KBM-7 (cell line): Measurements from ENCODE around the gene SLC25A28.
A peak's percentile ranks its signal among the peaks of the same experiment; 100 is the strongest.

Experiments used
- DNase-seq: peaks from one replicate; pipeline ENCODE4 v3.0.0-alpha.2; 2015
- in situ Hi-C: fragments of 300-500 bp; cut with MboI; formaldehyde crosslinking; loops from 2 replicates; pipeline ENCODE4 v1.14.3; 2020; ENCODE audit warnings: low sequenced_read_pairs, low pct_unique_long_range_greater_than_20kb, mixed read lengths

Gene SLC25A28, protein sequence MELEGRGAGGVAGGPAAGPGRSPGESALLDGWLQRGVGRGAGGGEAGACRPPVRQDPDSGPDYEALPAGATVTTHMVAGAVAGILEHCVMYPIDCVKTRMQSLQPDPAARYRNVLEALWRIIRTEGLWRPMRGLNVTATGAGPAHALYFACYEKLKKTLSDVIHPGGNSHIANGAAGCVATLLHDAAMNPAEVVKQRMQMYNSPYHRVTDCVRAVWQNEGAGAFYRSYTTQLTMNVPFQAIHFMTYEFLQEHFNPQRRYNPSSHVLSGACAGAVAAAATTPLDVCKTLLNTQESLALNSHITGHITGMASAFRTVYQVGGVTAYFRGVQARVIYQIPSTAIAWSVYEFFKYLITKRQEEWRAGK

GRCh38 chr10:99619851-99620710, at the start of gene SLC25A28:
Gene SLC25A28, minus strand, starts transcription at chr10:99620439. Its CDS starts 104 bp downstream, at chr10:99620335.
- in situ Hi-C loops = no loop called here
- DNase-seq = peak; percentile 28

DNA sequence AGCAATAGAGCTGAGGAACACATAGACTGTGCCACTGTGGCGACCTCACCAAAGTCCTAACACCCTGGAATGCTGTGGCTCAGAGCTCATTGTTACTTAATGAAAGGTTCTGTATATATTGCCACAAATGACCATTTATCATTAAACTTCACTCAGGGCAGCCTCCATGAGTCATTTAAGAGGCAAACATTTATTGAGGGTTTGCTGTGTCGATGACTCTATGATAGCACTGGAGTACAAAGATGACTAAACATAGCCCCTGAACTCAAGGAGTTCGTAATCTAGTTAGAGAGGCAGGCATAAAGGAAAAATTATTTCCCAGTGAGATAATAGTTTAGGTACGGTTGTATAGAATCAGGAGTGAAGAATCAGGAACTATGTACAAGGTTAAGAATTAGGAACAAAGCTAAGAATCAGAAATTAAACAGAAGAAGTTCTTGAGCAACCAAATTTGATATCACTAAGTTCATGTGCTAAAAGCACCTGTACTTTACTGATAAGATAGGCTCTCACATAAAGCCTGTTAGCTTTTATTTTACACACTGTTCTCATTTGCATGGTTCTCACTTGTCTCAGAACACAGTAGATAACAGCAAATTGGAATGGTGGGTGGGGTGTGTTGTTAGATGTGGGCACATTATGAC, 47.0 kb upstream of the SLC25A28 start:
- in situ Hi-C loops = no loop called here

GRCh38 chr10:99665304-99665703, 45.1 kb upstream of the SLC25A28 start:
- DNase-seq = no peak
- in situ Hi-C loops = no loop called here

More for the DNA sequence above, 47.0 kb upstream of the SLC25A28 start:
- DNase-seq = no peak

DNA sequence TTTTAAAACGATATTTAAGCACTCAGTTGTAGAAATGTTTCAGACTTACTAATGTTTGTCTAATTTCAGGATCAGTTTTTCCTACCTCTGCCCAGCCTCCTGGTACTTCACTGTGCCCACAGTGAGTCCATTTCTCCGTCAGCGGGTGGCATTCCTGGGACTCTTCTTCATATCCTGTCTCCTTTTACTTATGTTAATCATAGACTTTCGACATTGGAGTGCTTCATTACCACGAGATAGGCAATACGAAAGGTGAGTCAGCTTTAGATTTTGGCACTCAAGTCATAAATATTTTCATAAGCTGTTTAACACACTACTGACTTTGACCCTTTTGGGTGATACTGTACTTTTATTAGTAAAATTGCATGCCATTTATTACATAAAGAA, 41.1 kb upstream of the SLC25A28 start:
- in situ Hi-C loops = no loop called here
- DNase-seq = no peak

GRCh38 chr10:99660662-99661376, 40.6 kb upstream of the SLC25A28 start:
- no peak for DNase-seq
- in situ Hi-C loops = no loop called here

DNA sequence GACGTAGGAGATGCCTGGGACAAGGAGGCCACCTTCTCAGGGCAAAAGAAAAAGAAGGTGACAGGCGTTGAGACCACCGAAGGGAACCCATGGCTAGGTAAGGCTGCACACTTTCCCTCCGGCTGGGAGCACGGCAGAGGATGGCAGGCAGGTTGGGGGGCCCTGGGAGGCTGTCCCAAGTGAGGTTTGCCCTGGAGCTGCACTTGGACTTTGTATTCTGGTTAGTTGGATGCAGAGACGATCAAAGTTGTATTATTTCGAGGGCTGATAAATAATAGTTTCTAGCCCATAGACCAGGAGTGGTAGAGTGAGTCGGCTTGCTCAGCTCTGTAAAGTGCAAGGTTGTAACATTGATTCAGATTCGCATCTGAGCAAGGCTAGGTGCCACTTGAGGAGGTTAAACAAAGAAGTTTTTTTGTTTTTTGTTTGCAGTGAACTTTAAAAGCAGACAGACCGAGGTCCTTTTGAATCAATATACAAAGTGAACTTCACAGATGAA, 39.7 kb upstream of the SLC25A28 start:
- DNase-seq = peak; percentile 11
- in situ Hi-C loops = no loop called here

- in situ Hi-C loops = no loop called here
- DNase-seq = peak; percentile 92
These were observed 39.0 kb upstream of the SLC25A28 start, which contains the start of gene ENTPD7 for GRCh38 chr10:99659031-99659867. Gene ENTPD7, plus strand, starts transcription at chr10:99659509. Its CDS starts 448 bp downstream, at chr10:99659957.

DNA sequence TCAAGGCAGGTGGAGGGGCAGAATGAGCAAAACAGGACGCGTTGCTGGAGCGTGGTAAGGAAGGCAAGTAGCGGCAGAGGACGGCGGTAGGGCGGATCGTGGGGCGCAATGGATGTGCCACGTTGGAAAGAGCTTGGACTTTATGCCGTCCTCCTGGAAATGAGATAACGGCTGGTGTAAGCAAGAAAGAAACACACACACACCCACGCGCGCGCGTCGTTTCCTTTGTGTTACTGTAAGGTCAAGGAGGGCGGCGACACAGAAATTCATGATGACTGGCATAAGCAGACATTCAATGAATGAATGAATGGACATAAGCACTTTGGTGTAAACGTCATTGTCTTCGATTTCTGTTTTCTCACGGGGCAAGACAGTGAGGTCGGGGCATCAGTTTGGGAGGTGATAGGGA, 38.4 kb upstream of the SLC25A28 start:
- DNase-seq = no peak
- in situ Hi-C loops = no loop called here

DNA sequence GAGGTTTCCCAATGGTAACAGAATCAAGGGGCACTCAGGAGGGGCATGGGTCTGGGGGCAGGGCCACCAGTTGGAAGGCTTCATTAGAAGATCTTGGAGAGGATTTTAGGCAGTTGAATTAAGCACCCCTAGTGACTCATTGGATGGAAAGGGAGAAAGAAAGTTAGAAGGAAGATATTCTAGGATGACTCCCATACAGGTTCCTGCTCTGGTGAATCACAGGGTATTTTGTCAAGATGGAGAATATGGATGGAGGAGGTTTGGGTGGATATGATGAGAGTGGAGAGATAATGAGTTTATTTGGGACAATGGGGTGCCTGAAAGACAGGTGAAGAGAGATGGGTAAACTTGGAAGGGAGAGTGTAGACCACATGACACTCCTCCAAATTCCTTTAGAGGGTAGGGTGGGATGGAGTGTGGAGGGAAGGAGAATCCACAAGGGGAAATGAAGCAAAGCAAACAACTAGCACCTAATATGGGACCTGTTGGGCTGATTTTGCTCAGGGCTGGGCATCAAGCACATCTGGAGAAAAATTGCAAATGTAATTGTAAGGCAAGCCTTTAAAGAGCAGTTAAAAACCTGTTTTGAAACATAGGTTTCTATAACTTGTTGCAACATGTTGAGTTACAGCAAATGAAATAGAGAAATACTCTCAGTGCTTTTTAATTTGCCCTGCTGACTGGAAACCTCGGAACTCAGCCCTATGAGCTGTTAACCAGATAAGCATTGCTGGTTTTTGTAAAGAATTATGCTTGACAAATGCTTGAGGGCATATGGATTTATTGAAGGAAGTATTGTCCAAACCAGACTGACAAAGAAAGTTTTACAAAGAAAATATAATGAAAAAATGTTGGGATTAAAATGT, 36.2 kb upstream of the SLC25A28 start:
- in situ Hi-C loops = no loop called here
- no peak for DNase-seq

DNA sequence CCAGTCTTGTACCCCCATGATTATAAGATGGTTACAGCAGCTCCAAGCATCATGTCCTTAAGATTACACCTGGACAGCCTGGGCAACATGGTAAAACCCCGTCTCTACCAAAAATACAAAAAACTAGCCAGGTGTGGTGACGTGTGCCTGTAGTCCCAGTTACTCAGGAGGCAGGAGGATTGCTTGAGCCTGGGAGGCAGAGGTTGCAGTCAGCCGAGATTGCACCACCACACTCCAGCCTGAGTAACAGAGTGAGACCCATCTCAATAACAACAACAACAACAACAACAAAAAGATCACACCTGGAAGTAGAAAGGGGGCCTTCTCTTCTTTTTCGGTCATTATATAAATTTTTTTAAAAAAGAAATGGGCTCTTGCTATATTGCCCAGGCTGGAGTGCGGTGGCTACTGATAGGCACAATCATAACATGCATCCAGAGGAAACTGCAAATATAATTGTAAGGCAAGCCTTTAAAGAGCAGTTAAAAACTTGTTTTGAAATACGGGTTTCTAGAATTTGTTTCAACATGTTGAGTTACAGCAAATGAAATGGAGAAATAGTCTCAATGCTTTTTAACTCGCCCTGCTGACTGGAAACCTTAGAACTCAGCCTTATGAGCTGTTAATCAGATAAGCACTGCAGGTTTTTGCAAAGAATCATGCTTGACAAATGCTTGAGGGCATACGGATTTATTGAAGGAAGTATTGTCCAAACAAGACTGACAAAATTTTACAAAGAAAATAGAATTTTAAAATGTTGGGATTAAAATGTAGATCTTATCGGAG, 34.3 kb upstream of the SLC25A28 start:
- in situ Hi-C loops = no loop called here
- DNase-seq = no peak

DNA sequence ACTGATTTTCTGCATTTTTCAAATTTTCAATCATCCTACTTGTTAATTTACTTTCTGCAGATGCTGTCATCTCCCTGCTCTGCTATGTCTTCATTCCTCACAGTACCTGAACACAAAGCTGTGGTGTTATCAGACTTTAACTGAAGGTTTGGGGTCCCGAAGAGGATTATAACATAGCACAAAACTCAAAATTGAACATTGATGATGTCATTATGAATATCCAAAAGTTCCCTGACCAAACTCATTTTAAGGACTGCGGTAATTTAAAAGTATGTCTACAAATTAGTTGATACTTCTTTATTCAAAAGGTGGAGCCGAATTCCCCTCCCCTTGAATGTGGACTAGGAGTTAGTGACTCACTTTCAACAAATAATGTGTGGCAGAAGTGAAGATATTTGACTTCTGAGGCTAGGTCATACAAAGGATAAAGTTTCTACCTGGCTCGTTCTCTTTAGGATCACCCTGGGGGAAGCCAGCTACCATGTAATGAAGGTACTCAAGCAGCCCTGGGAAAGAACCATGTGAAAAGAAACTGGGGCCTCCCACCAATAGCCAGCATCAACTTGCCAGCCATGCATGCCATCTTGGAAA, 32.7 kb upstream of the SLC25A28 start:
- no peak for DNase-seq
- in situ Hi-C loops = no loop called here

DNA sequence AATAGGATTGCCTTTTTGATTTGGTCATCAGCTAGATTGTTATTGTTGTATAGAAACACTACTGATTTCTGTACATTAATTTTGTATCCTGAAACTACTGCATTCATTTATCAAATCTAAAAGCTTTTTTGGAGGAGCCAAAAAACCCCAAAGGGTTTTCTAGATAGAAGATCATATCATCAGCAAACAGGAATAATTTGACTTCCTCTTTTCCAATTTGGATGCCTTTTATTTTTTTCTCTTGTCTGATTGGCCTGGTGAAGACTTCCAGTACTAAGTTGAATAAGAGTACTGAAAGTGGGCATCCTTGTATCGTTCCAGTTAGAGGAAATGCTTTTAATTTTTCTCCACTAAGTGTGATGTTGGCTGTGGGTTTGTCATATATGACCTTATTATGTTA, 28.5 kb upstream of the SLC25A28 start:
- DNase-seq = peak; percentile 43
- in situ Hi-C loops = no loop called here

- DNase-seq = no peak
- in situ Hi-C loops = no loop called here
These were observed 27.4 kb upstream of the SLC25A28 start for GRCh38 chr10:99647601-99648151.

DNA sequence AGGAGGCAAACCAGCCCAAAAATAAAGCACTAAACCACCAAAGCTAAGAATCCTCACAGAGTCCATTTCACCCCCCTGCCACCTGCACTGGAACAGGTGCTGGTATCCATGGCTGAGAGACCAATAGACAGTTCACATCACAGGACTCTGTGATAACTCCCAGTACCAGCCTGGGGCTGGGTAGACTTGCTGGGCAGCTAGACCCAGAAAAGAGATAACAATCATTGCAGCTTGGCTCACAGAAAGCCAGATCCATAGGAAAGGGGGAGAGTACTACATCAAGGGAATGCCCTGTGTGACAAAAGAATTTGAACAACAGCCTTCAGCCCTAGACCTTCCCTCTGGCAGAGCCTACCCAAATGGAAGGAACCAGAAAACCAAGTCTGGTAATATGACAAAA, 13.6 kb upstream of the SLC25A28 start:
- no peak for DNase-seq
- in situ Hi-C loops = no loop called here

GRCh38 chr10:99631496-99631895, 11.3 kb upstream of the SLC25A28 start:
- no peak for DNase-seq
- in situ Hi-C loops = no loop called here

DNA sequence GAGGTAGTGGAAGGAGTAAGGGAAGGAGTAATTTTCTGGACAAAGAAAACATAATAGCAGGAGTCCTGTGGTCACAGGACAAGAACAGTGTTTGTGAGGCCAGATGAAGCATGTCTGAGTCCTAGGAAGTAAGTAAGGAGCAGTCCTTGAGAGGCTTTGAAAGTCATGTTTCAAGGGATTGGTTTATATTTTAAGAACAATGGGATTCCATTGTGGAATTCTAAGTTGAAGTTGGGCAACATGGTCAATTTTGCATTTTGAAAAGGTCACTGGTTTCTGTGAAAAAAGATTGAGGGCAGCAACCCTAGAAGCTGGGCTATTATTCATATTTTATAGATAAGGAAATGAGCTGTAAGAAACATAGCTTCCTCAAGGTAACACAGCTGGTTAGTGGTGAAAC, 10.8 kb upstream of the SLC25A28 start:
- no peak for DNase-seq
- in situ Hi-C loops = no loop called here
